Germinal center (tissue), 1 donor: ENCODE measurements around the gene DMBX1.

Experiments
- DNase-seq: peaks from one replicate; pipeline ENCODE4 v3.0.0; 2012; ENCODE audit warnings: mixed read lengths, low spot score

DMBX1 gene

GRCh38 chr1:46489638-46490405 lies at the start of gene DMBX1:
Gene DMBX1 (plus strand): TSS chr1:46489836. CDS start chr1:46507011, 17,175 bp downstream.
- DNase-seq: peak; percentile 69

- DNase-seq: no peak
Observed at GRCh38 chr1:46440478-46440877, 49.2 kb upstream of the DMBX1 start.

- DNase-seq: peak; percentile 68
Observed at GRCh38 chr1:46442317-46443161, 47.1 kb upstream of the DMBX1 start.

GRCh38 chr1:46444466-46444865 lies 45.2 kb upstream of the DMBX1 start:
- no peak for DNase-seq

GRCh38 chr1:46445773-46446256 lies 43.8 kb upstream of the DMBX1 start:
- no peak for DNase-seq

- peak; percentile 65 for DNase-seq
Observed at GRCh38 chr1:46446646-46447498, 42.8 kb upstream of the DMBX1 start.

- DNase-seq: no peak
Observed at GRCh38 chr1:46447499-46448108, 42.0 kb upstream of the DMBX1 start.

GRCh38 chr1:46448109-46448911 lies 41.3 kb upstream of the DMBX1 start:
- no peak for DNase-seq

- no peak for DNase-seq
Observed at GRCh38 chr1:46449223-46450159, 40.1 kb upstream of the DMBX1 start.

GRCh38 chr1:46450160-46450517 lies 39.5 kb upstream of the DMBX1 start:
- DNase-seq: no peak

- no peak for DNase-seq
Observed at GRCh38 chr1:46451948-46452930, 37.4 kb upstream of the DMBX1 start.

- DNase-seq: no peak
Observed at GRCh38 chr1:46452931-46453325, 36.7 kb upstream of the DMBX1 start.

- no peak for DNase-seq
Observed at GRCh38 chr1:46453449-46453848, 36.2 kb upstream of the DMBX1 start.

GRCh38 chr1:46455951-46456350 lies 33.7 kb upstream of the DMBX1 start:
- DNase-seq: no peak

GRCh38 chr1:46456411-46456963 lies 33.1 kb upstream of the DMBX1 start:
- DNase-seq: no peak

- no peak for DNase-seq
Observed at GRCh38 chr1:46457178-46457577, 32.5 kb upstream of the DMBX1 start.

- no peak for DNase-seq
Observed at GRCh38 chr1:46458190-46458589, 31.4 kb upstream of the DMBX1 start.

- no peak for DNase-seq
Observed at GRCh38 chr1:46458846-46459245, 30.8 kb upstream of the DMBX1 start.
